Heart left ventricle (tissue), 16 donors: ENCODE data around the gene SRPX2. TPM values are rescaled to one million over a fixed set of nuclear protein-coding genes. Genes with fewer than 3 reads are reported as not detected.

Experiments
- ATAC-seq, 4 donors: fragments of 200-7000 bp; cut with Tn5 transposase; one replicate each; pipeline ENCODE4 v1.9.1; 2020 to 2022; ENCODE audit warnings: moderate library complexity in 4 of 4, mild to moderate bottlenecking in 3 of 4, moderate number of reproducible peaks in 1 of 4
- DNase-seq, 5 donors: peaks; one replicate each; pipeline ENCODE4 v3.0.0-alpha.2; 2020
- H3K27ac ChIP-seq, 12 donors: fragments of 200-600 bp; sonication (generic) in 4 of 12; one replicate each; pipeline versions ENCODE4 v1.5.0 to v1.8.0; 2016 to 2022; ENCODE audit warnings: mild to moderate bottlenecking in 2 of 12
- H3K27me3 ChIP-seq, 9 donors: fragments of 200-600 bp; sonication (generic) in 2 of 9; one replicate each; pipeline versions ENCODE4 v1.5.1 to v1.8.0; 2016 to 2022; ENCODE audit warnings: mild to moderate bottlenecking in 3 of 9
- H3K36me3 ChIP-seq, 9 donors: fragments of 200-600 bp; sonication (generic) in 2 of 9; one replicate each; pipeline versions ENCODE4 v1.5.0 to v1.8.0; 2018 to 2022; ENCODE audit warnings: mild to moderate bottlenecking in 2 of 9
- H3K4me1 ChIP-seq, 12 donors: fragments of 200-600 bp; sonication (generic) in 4 of 12; one replicate each; pipeline versions ENCODE4 v1.5.0 to v1.8.0; 2016 to 2022; ENCODE audit warnings: mild to moderate bottlenecking in 3 of 12
- H3K4me3 ChIP-seq, 12 donors: fragments of 200-600 bp; sonication (generic) in 4 of 12; one replicate each; pipeline versions ENCODE4 v1.5.0 to v1.8.0; 2017 to 2022; ENCODE audit warnings: mild to moderate bottlenecking in 9 of 12, moderate library complexity in 4 of 12
- H3K9me3 ChIP-seq, 12 donors: fragments of 200-600 bp; sonication (generic) in 4 of 12; one replicate each; pipeline versions ENCODE4 v1.5.0 to v1.8.0; 2016 to 2022; ENCODE audit warnings: mild to moderate bottlenecking in 1 of 12
- CTCF ChIP-seq, 12 donors: fragments of 200-600 bp; sonication (generic) in 4 of 12; IDR thresholded peaks; one replicate each; pipeline versions ENCODE4 v1.5.0 to v1.8.0; 2018 to 2022; ENCODE audit warnings: antibody characterized with exemption in 12 of 12, mild to moderate bottlenecking in 5 of 12
- POLR2A ChIP-seq, 2 donors: fragments of 450-650 bp; IDR thresholded peaks; one replicate each; pipeline ENCODE4 v1.6.1; 2017; ENCODE audit warnings: antibody characterized with exemption in 2 of 2, mild to moderate bottlenecking in 2 of 2, moderate library complexity in 2 of 2
- WGBS, 4 donors: extraction: QIAGEN DNeasy Blood & Tissue Kit in 2 of 4; methylation state at CpG; one replicate each; pipeline versions ENCODE4 v1.1.5 to v1.1.7; 2013 to 2018; 5-methylcytosine and 5-hydroxymethylcytosine counted together
- intact Hi-C, 10 donors: fragments of 100-400 bp; cut with DNase I; formaldehyde crosslinking; loops; one replicate each; pipeline versions ENCODE4 v1.11.1 to v1.14.2; 2022
- polyA plus RNA-seq, 2 donors: library from polyadenylated mRNA; stranded (reverse); fragments of 200-250 nt; gene quantifications; one replicate each; pipeline ENCODE4 v1.2.3, GENCODE V29; 2013
- total RNA-seq, 9 donors: library from RNA; depleted of rRNA in 2 of 9; stranded (reverse); fragments of >200 nt in 2 of 9; fragmentation: NEBNext Ultra II Directional in 3 of 9; extraction: Animal tissue kit (Norgen Biotek cat#: 25700) in 3 of 9; gene quantifications; one replicate each; pipeline versions ENCODE4 v1.1.0 to v1.2.4, GENCODE V29; 2016 to 2023
- donor health status: ischemic (EF 13 %, LVEDD 7.1; RV severe dilation, severe dysfunction).
- donor health status: healthy with polysubstance abuse.
- donor health status: DM: no; HTN: yes; CAD: no.
- donor health status: DM: no; HTN: no; CAD: no.
- donor health status: ischemic (EF 25% LVEDD 6.9; RV normal size, moderate dysfunction).
- donor health status: ischemic (EF 25% LVEDD 5.7; RV mildly dilated, moderate dysfunction).
- donor health status: healthy.
- donor health status: DM: yes; HTN: yes; CAD: no.
- donor health status: ischemic (EF 35%, LVEDD 5.7; RV mildly dilated, moderate dysfunction).
- donor health status: nonischemic (EF 11% LVEDD 7.7; RV severe dilation, severe dysfunction).
- donor health status: DM: yes; HTN: yes; CAD: no.
- donor health status: PGD.
- donor health status: ischemic (EF 29% LVEDD 5.4; RV normal size, mild dysfunction).
- donor health status: nonischemic (EF 23%, LVEDD 6.1; RV moderate dilation, normal function).

Gene SRPX2
- total and polyA plus RNA-seq, 11 donors, result 3.4 to 39.1 (median 10.5) TPM

GRCh38 chrX:100710816-100711215 lies 66.8 kb downstream of the SRPX2 start:
- intact Hi-C loops, result no loop called here
- no peak for DNase-seq
- H3K27me3 ChIP-seq, result no peaks in the 10 kb centered on the region
- 10 to 21% (median 18%) methylated on average over 3 of the region's 3 CpGs for WGBS, 4 donors
- no peak for TF ChIP-seq CTCF (IDR thresholded peaks at IDR 0.05)
- H3K36me3 ChIP-seq, result no peaks in the 10 kb centered on the region
- H3K4me1 ChIP-seq, result no peaks in the 10 kb centered on the region
- H3K9me3 ChIP-seq, result no peaks in the 10 kb centered on the region
- H3K4me3 ChIP-seq, result no peak overlapping the region
- no peak overlapping the region for H3K27ac ChIP-seq
- no peak for ATAC-seq

GRCh38 chrX:100717363-100717762 lies 73.4 kb downstream of the SRPX2 start:
- no peak overlapping the region for H3K4me3 ChIP-seq
- no peak for ATAC-seq
- intact Hi-C loops, result no loop called here
- DNase-seq, result no peak
- TF ChIP-seq CTCF (IDR thresholded peaks at IDR 0.05), result no peak
- no peak for TF ChIP-seq POLR2A (IDR thresholded peaks at IDR 0.05)
- no peaks in the 10 kb centered on the region for H3K27me3 ChIP-seq
- WGBS, 4 donors, result 73 to 95% (median 87%) methylated on average over 8 of the region's 8 CpGs
- no peak overlapping the region for H3K27ac ChIP-seq
- H3K9me3 ChIP-seq, result no peaks in the 10 kb centered on the region
- H3K4me1 ChIP-seq, result no peaks in the 10 kb centered on the region
- no peaks in the 10 kb centered on the region for H3K36me3 ChIP-seq

- ATAC-seq (no peak), DNase-seq (no peak)
- no peak overlapping the region for H3K4me3 ChIP-seq
- no peaks in the 10 kb centered on the region for H3K4me1 ChIP-seq
- TF ChIP-seq CTCF (IDR thresholded peaks at IDR 0.05) (no peak), POLR2A (IDR thresholded peaks at IDR 0.05) (no peak)
- no peaks in the 10 kb centered on the region for H3K36me3 ChIP-seq
- H3K27ac ChIP-seq, result no peak overlapping the region
- WGBS, 4 donors, result 82 to 94% (median 88%) methylated on average over 2 of the region's 2 CpGs
- no peaks in the 10 kb centered on the region for H3K9me3 ChIP-seq
- no peaks in the 10 kb centered on the region for H3K27me3 ChIP-seq
- intact Hi-C loops, result no loop called here
Measured at GRCh38 chrX:100719139-100719538, 75.1 kb downstream of the SRPX2 start.

- H3K9me3 ChIP-seq, result no peaks in the 10 kb centered on the region
- TF ChIP-seq POLR2A (IDR thresholded peaks at IDR 0.05) (no peak), CTCF (IDR thresholded peaks at IDR 0.05) (no peak)
- no peaks in the 10 kb centered on the region for H3K4me1 ChIP-seq
- WGBS, 4 donors, result 63 to 69% (median 65%) methylated on average over 2 of the region's 2 CpGs
- H3K27ac ChIP-seq, result no peak overlapping the region
- no peaks in the 10 kb centered on the region for H3K36me3 ChIP-seq
- H3K27me3 ChIP-seq, result no peaks in the 10 kb centered on the region
- H3K4me3 ChIP-seq, result no peak overlapping the region
- DNase-seq (no peak), ATAC-seq (no peak)
- intact Hi-C loops, result no loop called here
Measured at GRCh38 chrX:100720301-100720700, 76.3 kb downstream of the SRPX2 start.
